Measurements from ENCODE around the gene RBMS1. TPM values are rescaled to one million over a fixed set of nuclear protein-coding genes. Genes with fewer than 3 reads are reported as not detected.

Gene RBMS1
- total RNA-seq, 1 donor from 2014 or later, result 54.7 TPM

DNA sequence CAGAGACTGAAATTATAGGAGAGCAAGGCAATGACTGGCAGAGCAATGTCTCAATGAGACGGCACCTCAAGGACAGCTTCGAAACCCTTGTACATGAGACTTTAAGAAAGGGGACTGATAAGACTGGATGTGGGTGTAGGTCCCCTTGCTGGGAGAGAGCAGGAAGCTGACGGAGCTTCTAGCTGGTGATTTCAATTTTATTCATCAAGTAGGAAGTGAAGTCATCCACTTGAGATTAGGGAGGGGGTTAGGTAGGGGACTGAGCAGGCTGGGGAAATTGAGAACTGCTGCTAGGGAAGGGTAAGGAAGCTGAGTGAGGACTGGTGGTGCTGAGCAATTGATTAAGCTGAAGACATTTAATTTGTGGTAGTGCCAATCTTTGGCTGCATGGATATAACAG, 194.1 kb downstream of the RBMS1 start:
- no peak for DNase-seq (ENCODE audit: low read depth)
- TF ChIP-seq, protein P1, sequence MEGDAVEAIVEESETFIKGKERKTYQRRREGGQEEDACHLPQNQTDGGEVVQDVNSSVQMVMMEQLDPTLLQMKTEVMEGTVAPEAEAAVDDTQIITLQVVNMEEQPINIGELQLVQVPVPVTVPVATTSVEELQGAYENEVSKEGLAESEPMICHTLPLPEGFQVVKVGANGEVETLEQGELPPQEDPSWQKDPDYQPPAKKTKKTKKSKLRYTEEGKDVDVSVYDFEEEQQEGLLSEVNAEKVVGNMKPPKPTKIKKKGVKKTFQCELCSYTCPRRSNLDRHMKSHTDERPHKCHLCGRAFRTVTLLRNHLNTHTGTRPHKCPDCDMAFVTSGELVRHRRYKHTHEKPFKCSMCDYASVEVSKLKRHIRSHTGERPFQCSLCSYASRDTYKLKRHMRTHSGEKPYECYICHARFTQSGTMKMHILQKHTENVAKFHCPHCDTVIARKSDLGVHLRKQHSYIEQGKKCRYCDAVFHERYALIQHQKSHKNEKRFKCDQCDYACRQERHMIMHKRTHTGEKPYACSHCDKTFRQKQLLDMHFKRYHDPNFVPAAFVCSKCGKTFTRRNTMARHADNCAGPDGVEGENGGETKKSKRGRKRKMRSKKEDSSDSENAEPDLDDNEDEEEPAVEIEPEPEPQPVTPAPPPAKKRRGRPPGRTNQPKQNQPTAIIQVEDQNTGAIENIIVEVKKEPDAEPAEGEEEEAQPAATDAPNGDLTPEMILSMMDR (conservative IDR thresholded peaks at IDR 0.05; ENCODE audit: low read depth, low read length), result no peak
- no peak overlapping the region for H3K4me3 ChIP-seq (ENCODE audit: low read depth, low read length)

- H3K4me3 ChIP-seq (ENCODE audit: low read depth, low read length), result no peak overlapping the region
- DNase-seq (ENCODE audit: low read depth), result no peak
- TF ChIP-seq, protein P1 (conservative IDR thresholded peaks at IDR 0.05; ENCODE audit: low read depth, low read length), result no peak
These were observed 194.6 kb downstream of the RBMS1 start for GRCh38 chr2:160298960-160299359.

DNA sequence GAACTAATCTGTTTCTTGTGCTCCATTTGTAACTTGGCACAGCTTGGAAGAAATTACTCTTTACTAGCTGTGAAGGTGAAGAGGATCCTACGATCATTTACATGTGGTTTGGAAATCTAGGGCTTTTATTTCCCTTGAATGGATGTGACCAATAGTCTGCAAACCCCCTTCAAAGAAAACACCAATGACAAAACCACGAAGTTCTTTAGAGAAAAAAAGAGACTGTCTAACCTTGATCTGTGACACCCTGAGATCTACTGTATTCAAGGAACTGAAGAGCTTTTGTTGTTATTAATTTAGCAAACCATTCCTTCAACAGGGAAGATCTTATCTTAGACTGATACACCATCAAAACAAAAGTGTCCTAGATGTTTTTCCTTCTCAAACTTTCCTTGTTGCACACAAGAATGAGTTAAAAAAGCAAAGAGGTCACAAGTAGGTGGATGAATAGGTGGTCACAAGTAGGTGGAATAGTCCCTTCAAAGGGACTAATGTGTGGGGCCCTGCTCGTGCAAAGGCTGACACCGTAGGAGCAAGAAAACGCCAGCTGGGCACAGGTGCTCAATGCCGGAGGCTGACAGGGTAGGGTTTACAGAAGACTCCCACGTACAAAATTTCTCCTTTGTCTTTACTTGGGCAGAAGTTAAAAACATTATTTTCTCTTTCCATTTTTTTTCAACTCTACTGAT, 197.9 kb downstream of the RBMS1 start:
- TF ChIP-seq, protein P1 (conservative IDR thresholded peaks at IDR 0.05; ENCODE audit: low read depth, low read length), result no peak
- no peak for DNase-seq (ENCODE audit: low read depth)
- no peak overlapping the region for H3K4me3 ChIP-seq (ENCODE audit: low read depth, low read length)

DNA sequence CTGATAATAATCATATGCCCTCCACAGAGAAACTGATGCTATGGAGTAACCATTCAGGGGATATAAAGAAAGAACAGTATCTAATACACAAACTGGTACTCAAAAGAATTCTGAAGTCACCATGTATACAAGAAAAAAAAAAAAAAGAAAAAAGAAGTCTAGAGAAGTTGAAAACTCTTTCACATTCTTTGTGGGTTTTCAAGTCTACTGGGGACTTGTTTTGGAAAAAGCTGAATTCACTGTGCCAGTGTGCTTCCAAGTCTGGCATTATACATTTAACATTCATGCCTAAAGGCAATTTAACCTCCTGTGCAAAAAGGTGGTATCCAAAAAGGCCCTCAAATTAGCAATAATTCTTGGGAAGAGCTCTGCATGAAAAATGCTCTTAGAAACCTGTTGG, 198.7 kb downstream of the RBMS1 start:
- H3K4me3 ChIP-seq (ENCODE audit: low read depth, low read length), result no peak overlapping the region
- TF ChIP-seq, protein P1 (conservative IDR thresholded peaks at IDR 0.05; ENCODE audit: low read depth, low read length), result no peak
- DNase-seq (ENCODE audit: low read depth), result no peak

DNA sequence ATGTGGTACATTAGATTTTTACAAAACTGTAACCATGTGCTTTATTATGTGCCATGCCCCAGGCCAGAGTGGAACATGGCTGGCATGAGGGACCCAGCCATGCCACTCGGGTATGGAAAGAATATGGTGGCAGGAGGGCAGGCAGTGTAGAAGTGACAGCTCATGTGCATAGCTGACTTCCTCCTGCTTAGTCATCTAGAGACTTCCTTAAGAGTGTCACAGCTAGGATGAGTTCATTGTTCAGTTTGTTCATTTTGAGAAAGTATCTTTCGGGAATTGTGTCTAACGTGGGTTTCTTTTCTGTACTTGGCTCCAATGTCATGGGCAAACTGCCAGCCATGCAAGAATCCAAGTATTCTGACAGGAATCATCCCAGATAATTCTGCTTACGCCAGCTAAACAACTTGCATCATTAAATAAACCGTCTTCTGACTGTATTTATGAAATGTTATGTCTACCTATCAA, 199.2 kb downstream of the RBMS1 start:
- H3K4me3 ChIP-seq (ENCODE audit: low read depth, low read length), result no peak overlapping the region
- no peak for DNase-seq (ENCODE audit: low read depth)
- TF ChIP-seq, protein P1 (conservative IDR thresholded peaks at IDR 0.05; ENCODE audit: low read depth, low read length), result no peak

DNA sequence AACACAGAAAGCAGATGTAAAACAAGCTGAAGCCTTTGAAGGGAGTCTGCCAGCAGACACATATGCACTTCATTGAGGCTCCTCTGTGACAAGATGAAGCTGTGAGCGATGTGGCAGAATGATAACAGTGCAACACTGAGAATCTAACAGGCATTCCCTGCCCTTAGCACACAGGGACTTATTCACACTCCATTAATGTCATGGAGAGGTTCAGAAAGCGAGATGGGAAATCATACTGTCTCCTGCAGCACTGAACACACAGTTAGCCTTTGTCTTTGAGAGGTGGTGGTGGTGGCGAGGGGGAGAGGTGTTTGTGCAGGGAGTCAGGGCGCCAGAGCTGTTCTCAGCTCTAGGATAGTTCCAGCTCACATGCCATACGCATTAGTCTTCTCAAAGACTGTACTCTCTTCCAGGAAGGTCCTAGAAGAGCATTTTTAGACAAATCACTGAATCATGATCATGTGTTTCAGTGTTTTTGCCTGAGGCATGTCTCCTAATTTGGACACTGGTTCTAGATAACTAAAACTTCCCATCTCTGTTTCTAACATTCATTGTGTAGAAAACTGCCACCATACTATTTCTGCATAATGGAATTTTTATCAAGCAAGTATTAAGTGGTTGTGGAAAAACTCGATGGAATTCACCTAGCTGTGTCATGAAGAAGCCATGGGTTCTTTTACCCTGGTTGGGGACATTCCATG, 200.1 kb downstream of the RBMS1 start:
- DNase-seq (ENCODE audit: low read depth), result no peak
- TF ChIP-seq, protein P1 (conservative IDR thresholded peaks at IDR 0.05; ENCODE audit: low read depth, low read length), result no peak
- H3K4me3 ChIP-seq (ENCODE audit: low read depth, low read length), result no peak overlapping the region

All from epithelial cell of proximal tubule (primary cell).